HG02852 (cell line): Measurements from ENCODE around the gene HECW1.
"Not testable (repeated sequence)": the region's sequence is repeated elsewhere in the genome, so short reads cannot be mapped to it uniquely, and the experiment has no call there.

Source experiments
- ATAC-seq: cut with Tn5 transposase; IDR thresholded peaks from one replicate; pipeline ENCODE4 v1.9.1; 2021; ENCODE audit warnings: mild to moderate bottlenecking, moderate library complexity; ENCODE audit not compliant: unreplicated experiment

HECW1 gene

DNA sequence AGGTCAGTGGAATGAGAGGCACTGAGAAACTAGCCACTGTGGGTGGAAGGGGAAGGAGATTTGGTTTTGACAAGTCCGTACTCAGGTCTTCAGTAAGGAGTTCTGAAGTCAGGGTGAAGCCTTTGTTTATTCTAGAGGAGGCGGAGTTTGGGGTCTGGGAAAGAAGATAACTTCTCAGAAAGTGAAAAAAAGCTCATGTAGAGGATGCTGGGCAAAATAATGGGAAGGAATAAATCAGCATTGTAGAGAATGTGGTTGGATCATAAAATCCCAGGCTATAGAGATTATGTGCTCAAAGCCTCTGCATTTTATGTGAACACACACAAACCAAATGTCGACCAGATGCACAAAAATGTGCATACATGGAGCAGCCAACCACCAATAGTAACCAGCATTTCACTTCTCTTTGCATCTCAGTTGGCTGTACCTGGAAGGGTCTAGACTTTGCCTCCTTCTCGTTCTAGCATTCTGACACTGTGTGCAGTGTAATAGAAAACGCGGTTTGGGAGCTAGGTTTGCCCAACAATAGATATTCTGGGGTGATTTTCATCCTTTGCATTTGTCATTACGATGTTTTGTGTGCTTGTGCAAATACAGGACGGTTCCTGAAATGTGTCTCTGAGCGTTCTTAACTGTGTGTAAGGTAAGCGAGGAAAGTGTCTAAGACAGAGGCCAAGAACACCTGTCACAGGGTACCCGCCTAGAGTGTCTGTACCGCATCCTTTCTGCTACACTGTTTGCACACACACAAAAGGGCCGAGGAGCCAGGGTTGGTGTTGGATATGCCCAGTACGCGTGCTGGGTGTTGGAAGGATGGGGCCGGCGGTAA lies 603 bp upstream of the HECW1 start:
- ATAC-seq, result no peak

DNA sequence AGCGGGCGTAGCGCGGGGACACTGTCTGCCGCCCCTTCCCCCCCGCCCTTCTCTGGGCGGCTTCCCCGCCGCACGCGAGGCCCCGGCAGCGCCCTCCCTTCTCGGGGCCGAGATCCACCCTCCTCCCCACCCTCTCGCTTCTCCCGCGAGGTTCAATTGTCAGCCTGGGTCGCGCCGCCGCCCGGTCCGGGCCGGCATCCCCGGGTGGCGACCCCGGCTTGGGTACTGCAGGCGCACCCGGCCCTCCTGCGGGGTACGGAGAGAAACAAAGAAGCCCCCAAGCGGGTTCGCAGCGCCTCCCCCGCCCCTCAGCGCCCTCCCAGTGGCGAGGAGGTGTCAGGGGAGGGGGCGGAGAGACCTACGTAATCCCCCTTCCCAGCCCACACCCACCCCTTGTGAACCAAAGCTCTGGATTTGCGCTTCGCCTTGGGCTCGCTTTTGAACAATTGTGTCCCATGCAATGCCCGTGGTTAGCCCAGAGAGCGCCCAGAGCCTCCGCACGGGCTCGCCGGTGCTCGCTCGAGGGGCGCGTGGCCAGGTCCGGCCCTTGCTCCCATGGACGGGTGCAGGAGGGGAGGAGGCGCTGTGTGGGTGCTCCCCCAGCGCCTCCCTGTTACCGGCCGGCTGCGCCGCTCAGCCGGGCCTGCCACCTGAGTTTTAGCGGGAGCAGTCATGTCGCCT lies 634 bp downstream of the HECW1 start:
- ATAC-seq, result no peak

DNA sequence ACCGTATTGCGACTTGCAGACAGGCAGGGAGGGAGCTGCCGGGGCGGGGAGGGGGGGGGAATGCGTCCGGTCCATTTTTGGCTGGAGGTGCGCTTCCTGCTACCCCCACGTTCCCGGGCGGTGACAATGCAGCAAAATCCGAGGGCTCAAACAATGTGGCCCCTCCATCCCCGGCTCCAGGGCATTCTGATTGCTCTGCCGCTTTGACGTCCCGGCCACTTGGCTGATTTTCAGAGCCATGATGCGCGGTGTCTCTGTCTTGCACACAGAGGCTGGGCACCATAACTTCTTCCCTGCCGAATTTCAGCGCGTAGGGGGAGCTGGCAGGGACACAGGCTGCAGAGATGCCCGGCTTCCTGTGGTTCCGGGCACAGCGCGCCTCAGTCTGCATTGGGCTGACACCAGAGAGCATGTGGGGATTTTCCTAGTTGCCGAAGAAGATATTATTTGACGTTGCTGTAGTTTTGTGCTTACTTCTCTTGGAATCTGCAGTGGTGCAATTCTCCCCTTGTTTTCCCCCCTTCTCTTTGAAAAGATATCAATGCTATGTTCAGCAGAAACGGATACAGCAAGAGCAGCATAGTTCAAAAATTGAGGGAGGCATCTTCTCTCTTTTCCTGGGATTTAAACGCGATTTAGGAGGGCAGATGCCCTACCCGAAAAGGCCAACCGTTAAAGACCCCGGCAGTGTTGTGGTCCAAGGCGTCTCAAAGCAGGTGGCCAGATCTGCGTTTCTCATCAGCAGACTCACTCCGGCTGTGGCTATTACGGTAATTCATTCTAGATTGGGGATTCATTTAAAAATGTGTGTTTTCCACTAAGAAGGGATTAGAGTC lies 1.4 kb downstream of the HECW1 start:
- ATAC-seq, result no peak

DNA sequence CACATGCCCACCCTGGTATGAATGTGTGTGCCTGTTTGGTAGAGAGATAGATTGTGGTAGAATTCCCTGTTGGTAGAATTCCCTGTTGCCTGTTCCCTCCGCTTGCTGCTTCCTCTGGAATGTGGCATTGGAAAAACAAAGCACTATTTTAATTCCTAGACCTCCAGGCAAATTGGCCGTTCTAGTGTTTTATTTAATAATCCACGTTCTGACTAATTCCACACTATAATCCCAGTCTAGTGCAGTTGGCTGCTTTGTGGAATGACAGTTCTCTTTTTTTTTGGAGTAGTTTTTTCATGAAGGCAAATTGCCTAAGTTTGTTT lies 2.0 kb downstream of the HECW1 start:
- ATAC-seq, result no peak

GRCh38 chr7:43116451-43116850 lies 4.0 kb downstream of the HECW1 start:
- ATAC-seq, result no peak

DNA sequence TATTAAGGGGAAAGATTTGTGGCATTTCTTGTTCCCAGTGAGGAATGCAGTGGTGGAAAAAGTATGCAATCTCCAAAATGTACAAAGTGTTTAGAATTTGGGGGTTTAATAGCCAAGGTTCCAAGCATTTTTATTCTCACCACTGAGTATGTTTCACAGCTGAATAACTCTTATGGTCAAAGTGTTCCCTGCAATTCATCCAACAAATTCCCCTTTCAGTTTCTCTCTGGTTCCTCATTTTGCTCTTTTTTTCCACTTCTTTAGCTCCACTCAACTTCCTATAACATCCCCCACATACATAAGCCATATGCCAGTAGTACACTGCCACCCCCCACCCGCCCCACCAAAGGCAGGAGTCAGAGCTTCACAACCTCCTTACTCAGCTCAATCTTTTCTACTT lies 4.6 kb downstream of the HECW1 start:
- no peak for ATAC-seq

DNA sequence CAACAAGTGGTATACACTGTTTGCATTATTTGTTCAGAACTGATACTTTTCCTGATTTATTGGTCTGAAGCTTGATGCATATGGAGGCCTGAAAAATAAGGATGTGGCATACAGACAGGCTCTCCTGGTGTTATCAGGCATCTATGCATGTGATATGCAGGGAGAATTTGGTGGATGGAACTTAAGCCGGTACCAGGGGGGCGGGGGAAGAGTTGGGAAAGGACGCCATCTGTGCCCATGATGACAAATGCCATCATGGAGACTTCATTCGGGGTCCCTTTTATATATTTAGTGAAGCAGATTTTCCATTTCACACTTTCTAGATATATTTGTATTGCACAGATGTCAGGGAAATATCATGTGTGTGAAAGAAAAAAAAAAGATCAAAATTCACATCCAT lies 5.4 kb downstream of the HECW1 start:
- ATAC-seq, result no peak

DNA sequence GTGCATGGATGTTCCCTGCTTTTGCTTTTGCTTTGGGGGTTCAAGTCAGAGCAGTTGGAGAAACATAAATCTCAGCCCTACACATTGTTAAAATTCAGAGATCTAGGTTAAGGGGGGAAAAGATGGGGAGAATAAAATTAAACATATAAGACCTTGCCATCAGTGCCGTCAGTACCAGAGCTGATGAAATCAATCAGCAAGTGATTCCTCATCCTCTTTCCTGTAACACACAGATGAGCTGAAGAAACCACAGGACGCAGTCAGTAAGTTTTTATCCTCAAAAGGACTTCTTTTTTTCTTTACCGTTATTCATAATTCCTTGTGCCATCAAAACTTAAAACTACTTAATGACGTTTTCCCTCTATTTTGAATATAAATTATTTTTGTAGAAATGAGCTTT lies 5.9 kb downstream of the HECW1 start:
- ATAC-seq, result no peak

GRCh38 chr7:43119371-43120075 lies 7.1 kb downstream of the HECW1 start:
- ATAC-seq, result no peak

DNA sequence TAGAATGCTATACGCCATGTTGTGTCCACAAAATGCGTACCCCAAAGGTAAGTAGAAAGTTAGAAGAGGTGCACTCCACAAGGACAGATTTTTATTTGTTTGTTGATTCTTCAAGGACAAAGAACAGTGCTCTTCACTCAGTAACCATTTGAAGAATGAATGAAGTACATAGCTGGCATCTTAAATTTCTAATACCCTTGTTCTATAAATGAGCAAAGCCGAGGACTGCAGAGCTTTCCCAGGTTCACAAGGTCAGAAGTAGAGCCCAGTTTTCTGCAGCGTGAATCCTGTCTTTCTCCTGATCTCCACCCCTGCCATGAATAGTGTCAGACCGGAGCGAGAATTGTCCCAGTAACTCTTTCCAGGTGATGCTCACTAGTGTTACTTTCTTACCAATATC lies 9.5 kb downstream of the HECW1 start:
- ATAC-seq, result no peak

GRCh38 chr7:43123457-43123856 lies 11.0 kb downstream of the HECW1 start:
- no peak for ATAC-seq

- no peak for ATAC-seq
Measured at GRCh38 chr7:43124388-43124787, 11.9 kb downstream of the HECW1 start.

DNA sequence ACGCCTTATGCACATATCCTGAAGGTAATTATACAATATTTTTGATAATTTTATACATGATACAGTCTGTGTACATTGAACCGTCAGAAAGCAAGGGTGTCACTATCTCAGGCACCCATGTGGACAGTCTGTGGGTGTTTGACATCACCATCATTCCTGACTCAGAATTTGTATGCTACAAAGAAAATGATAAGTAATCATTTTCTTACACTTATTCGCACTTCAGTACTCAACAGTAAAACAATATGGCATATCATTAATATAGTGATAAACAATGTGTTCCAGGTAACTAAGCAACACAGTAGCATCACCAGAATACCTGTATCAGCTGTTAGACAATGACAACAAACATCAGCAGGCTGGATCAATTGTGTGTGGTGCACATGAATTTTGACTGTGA lies 17.9 kb downstream of the HECW1 start:
- ATAC-seq, result no peak

DNA sequence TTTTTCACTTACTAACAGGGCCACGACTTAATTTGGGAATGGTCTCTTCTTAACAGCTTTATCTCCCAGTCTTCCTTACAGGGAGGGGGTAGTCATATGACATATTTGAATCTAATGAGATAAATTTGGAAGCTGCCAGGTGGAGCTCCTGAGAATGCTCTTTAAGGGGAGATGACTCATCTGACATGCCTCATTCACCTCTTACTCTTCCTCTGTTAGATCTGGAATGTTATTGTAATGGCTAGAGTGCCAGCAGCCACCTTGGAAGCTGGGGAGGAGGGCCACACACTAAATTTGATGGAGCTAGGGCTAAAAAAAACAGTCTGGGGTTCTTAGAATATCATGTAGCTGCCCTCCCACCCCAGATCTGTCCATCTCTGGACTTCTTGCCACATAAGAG lies 22.7 kb downstream of the HECW1 start:
- no peak for ATAC-seq

DNA sequence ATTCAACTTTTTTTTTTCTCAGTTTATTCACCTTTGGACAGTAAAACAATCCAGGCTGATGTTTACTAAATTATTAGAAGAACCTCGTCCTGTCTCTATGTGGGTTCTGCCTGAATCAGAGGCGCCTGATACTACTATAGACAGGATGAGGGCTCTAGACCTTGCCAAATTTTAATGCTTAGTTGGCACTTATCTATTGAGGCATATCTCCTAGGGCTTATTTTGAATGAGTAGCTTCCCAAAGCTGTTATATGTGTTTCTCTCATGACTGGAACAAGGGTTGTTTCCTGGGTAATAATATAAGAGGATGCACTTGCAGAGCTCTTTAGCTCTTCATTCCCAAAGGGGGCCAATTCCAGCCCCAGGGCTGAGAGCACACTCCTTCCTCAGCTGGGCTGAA lies 23.6 kb downstream of the HECW1 start:
- ATAC-seq, result no peak

- ATAC-seq, result not testable (repeated sequence)
Measured at GRCh38 chr7:43137121-43137744, 24.8 kb downstream of the HECW1 start.

DNA sequence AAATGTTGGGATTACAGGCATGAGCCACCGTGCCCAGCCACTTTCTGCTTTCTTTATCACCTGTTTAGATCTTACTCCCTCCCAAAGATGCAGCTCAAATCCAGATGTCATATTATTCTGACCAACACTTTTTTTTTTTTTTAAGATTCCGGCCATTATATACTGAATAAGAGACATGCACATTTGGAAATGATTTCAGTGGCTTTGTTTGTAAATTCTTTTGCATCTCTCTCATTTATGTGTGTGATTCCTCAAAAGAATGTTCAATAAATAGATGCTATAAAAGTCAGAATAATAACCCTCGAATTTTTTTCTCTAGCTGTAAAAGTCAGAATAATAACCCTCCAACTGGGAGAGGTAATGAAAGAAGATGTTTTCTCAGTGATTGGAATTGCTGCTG lies 25.4 kb downstream of the HECW1 start:
- ATAC-seq, result no peak

DNA sequence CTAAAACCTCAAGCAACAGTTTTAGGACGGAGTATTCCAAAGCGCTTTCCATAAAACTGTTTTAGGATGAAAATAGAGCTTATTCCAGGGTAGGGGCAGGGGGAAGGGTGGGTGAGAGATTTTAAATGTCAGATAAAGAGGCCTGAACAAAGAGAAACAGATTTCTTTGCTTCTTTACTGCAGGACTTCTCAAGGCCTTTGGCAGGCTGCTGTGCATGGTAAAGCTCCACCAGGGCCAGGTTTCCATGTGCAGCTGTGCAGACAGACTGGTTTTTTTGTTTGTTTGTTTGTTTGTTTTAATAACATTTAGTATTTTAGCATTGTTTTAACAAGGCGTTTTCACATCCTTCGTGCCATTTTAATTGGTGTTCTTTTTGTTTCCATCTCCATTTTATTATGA lies 26.3 kb downstream of the HECW1 start:
- no peak for ATAC-seq

DNA sequence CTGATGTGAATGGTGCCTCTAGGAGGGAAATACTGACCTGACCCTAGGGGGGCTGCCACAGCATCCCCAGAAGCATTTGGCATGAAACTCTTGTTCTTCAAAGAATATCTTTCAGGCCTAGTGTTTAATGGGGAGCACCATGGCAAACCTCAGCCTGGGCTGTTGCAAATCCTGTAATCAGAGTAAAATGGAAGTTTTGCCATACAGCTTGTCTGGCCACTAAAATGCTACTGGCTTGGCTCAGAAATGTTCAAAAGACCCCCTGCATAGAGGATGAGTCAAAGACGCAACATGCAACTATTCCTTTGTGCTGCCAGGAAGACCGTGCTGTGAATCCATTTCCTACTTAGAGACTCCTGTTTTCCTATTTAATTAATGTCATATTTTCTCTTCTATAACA lies 26.7 kb downstream of the HECW1 start:
- ATAC-seq, result no peak

DNA sequence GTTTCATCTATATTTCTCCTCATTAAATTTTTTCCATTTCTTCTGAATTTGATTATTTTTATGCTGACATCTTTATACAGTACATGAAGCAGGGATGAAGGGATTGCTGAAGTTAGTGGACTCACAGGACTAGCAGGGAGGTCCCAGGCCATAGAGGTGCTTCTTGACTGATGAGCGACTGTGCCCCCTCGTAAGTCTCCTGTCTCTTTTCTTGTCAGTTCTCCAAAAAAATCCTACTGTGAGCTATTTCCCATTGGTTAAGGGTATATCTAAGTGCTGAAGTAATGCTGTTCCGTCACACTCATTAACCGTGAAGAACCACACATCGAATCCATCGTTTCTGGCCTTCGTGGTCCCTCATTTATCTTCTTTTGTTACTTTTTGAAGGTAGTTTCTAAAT lies 27.7 kb downstream of the HECW1 start:
- no peak for ATAC-seq

GRCh38 chr7:43141091-43141490 lies 28.6 kb downstream of the HECW1 start:
- no peak for ATAC-seq
